Measurements from ENCODE around the gene CAND2. TPM values are rescaled to one million over a fixed set of nuclear protein-coding genes. Genes with fewer than 3 reads are reported as not detected.

CAND2 gene
- polyA plus RNA-seq, 1 donor from 2014 or later, result 0.35 TPM

DNA sequence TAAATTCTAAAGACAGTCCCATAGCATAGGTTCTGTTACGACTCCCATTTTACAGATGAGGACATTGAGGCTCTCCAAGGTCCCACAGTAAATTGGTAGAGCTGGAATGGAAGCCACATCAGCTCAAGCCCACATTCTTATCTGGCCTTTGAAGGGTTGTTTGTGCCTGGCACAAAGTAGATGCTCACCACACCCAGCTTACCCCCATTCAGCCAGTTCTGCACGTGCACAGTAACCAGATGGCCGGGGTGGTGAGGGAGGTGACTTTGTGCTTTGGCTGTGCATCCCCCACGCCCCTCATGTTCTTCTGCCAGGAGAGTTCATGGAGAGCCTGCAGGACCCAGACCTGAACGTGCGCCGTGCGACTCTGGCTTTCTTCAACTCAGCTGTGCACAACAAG lies 28.7 kb downstream of the CAND2 start:
- H3K27me3 Mint-ChIP-seq, result no peaks in the 10 kb centered on the region
- peaks cover 0 to 2% (median 0%) of the 10 kb centered on the region in 3 donors for H3K9me3 Mint-ChIP-seq
- H3K4me3 Mint-ChIP-seq, result no peak overlapping the region
- H3K27ac Mint-ChIP-seq, result no peak overlapping the region
- H3K4me1 Mint-ChIP-seq, result peaks cover 0 to 4% (median 1%) of the 10 kb centered on the region in 3 donors
- H3K36me3 Mint-ChIP-seq, result no peaks in the 10 kb centered on the region

- Mint-ChIP-seq H3K4me3 (no peak overlapping the region), H3K9me3 (peaks cover 0 to 2% (median 0%) of the 10 kb centered on the region in 3 donors), H3K27me3 (no peaks in the 10 kb centered on the region), H3K4me1 (peaks cover 0 to 4% (median 0%) of the 10 kb centered on the region in 3 donors), H3K36me3 (no peaks in the 10 kb centered on the region), H3K27ac (no peak overlapping the region)
These were observed 32.3 kb downstream of the CAND2 start for GRCh38 chr3:12828751-12829150.

DNA sequence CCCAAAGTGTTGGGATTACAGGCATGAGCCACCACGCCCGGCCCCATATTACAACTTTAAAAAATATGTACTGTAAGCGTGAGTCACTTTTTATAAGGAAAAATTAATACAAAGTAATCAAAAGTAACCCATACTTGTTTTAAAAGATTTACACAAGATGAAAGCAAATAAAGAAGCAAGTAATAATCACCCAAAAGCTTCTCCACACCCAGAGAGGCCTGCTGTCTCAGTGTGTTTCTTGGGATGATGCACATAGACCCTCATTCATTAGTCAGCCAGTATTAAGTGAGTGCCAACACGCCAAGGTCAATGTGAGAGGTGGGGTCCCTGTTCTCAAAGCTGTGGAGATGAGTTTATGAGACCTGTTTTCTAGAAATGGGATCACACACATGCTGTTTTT lies 32.9 kb downstream of the CAND2 start:
- peaks cover 2% of the 10 kb centered on the region for H3K36me3 Mint-ChIP-seq
- H3K4me3 Mint-ChIP-seq, result no peak overlapping the region
- peak overlapping the region in 1 of 3 donors; percentile 63 for H3K27ac Mint-ChIP-seq

DNA sequence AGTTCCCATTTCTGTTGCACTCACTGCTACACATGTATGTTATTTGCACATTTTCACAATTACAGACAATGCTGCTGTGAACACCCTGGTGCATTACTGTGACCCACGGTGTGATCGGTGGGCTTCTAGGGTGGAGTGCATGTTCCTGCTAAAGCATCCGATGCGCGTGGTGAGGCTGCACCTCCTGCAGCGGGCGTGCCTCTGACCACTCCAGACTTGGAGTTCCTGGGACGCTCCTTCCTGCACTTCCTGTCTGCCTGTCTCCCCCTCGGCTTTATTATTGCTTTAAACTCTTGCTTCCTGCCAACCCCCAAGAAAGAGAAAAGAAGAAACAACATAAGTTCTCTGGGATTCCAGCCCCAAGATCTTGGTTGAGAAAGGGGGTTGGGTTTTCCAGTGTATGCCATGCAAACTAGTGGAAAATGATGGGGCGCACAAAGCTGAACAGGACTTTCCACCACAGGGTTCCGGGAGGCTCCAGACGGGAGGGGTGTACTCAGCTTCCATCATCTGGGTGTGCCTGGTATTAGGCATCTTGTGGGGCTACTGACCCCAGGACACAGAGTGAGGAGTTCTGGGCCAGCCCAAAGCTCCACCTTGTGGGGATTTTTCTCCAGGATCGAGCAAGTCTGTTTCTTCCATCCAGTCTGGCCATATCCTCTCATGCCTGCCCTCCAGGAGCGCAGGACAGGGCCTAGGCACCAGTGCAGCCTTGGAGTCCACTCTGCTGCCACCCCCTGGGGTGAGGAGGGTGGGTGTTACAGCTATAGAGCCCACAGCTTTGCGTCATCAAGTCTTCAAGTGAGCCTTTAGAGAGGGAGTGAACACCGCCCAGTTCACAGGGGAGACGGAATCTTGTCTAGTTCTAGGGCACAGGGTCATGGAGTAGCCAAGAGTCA lies 33.7 kb downstream of the CAND2 start:
- Mint-ChIP-seq H3K4me3 (no peak overlapping the region), H3K36me3 (peaks cover 2% of the 10 kb centered on the region), H3K27me3 (no peaks in the 10 kb centered on the region), H3K27ac (peak overlapping the region in 1 of 3 donors; percentile 74), H3K4me1 (peaks cover 0 to 4% (median 0%) of the 10 kb centered on the region in 3 donors), H3K9me3 (peaks cover 0 to 2% (median 0%) of the 10 kb centered on the region in 3 donors)

More for the DNA sequence above, 32.9 kb downstream of the CAND2 start:
- Mint-ChIP-seq H3K4me1 (peaks cover 0 to 4% (median 0%) of the 10 kb centered on the region in 3 donors), H3K9me3 (peaks cover 0 to 2% (median 0%) of the 10 kb centered on the region in 3 donors), H3K27me3 (no peaks in the 10 kb centered on the region)

GRCh38 chr3:12830785-12831156 lies 34.3 kb downstream of the CAND2 start:
- peak overlapping the region in 1 of 3 donors; percentile 74 for H3K27ac Mint-ChIP-seq
- no peak overlapping the region for H3K4me3 Mint-ChIP-seq
- no peaks in the 10 kb centered on the region for H3K27me3 Mint-ChIP-seq
- peaks cover 0 to 2% (median 0%) of the 10 kb centered on the region in 3 donors for H3K9me3 Mint-ChIP-seq
- H3K36me3 Mint-ChIP-seq, result peaks cover 2% of the 10 kb centered on the region
- H3K4me1 Mint-ChIP-seq, result peaks cover 0 to 4% (median 0%) of the 10 kb centered on the region in 3 donors

DNA sequence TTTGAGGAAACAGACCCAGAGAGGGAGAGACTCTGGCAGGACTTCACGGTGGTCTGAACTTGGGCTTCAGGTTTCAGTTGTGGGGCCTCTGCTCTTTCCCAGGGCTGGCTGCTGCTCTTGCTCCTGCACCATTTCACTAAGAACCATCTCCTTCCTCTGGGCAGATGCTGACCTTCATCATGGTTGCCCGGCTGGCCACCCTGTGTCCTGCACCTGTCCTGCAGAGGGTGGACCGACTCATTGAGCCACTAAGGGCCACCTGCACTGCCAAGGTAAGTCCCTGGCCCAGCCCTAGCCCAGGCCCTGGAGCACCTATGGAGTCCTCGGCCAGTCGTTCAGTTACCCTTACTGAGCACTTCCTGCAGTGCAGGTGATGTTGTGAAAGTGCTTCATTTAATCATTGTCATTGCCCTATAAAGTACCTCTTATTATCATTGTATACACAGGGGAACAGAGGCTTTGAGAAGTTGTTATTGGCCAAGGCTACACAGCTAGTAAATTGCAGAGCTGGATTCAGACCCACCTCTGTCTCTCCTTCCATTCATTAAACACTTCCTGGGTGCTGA lies 34.9 kb downstream of the CAND2 start:
- peaks cover 0 to 2% (median 0%) of the 10 kb centered on the region in 3 donors for H3K9me3 Mint-ChIP-seq
- H3K27ac Mint-ChIP-seq, result peak overlapping the region in 2 of 3 donors; percentile 18 to 30
- H3K27me3 Mint-ChIP-seq, result no peaks in the 10 kb centered on the region
- H3K36me3 Mint-ChIP-seq, result peaks cover 2% of the 10 kb centered on the region
- H3K4me3 Mint-ChIP-seq, result peak overlapping the region in 1 of 4 donors; percentile 45
- peaks cover 0 to 7% (median 0%) of the 10 kb centered on the region in 3 donors for H3K4me1 Mint-ChIP-seq

GRCh38 chr3:12832350-12833221 lies 36.1 kb downstream of the CAND2 start:
- no peak overlapping the region for H3K4me3 Mint-ChIP-seq
- H3K9me3 Mint-ChIP-seq, result peaks cover 0 to 2% (median 0%) of the 10 kb centered on the region in 3 donors
- no peaks in the 10 kb centered on the region for H3K27me3 Mint-ChIP-seq
- H3K4me1 Mint-ChIP-seq, result peaks cover 0 to 7% (median 3%) of the 10 kb centered on the region in 3 donors
- peaks cover 2% of the 10 kb centered on the region for H3K36me3 Mint-ChIP-seq
- peak overlapping the region in 1 of 3 donors; percentile 13 for H3K27ac Mint-ChIP-seq

- Mint-ChIP-seq H3K9me3 (peaks cover 0 to 2% (median 0%) of the 10 kb centered on the region in 3 donors), H3K27me3 (no peaks in the 10 kb centered on the region), H3K4me3 (no peak overlapping the region), H3K4me1 (peaks cover 3 to 9% (median 8%) of the 10 kb centered on the region in 3 donors), H3K27ac (peak overlapping the region in 1 of 3 donors; percentile 48), H3K36me3 (peaks cover 2% of the 10 kb centered on the region)
These were observed 37.0 kb downstream of the CAND2 start for GRCh38 chr3:12833222-12834161.

- Mint-ChIP-seq H3K36me3 (peaks cover 4% of the 10 kb centered on the region), H3K4me3 (no peak overlapping the region), H3K4me1 (peaks cover 19 to 24% (median 19%) of the 10 kb centered on the region in 3 donors), H3K9me3 (no peaks in the 10 kb centered on the region), H3K27me3 (no peaks in the 10 kb centered on the region), H3K27ac (peak overlapping the region in 1 of 3 donors; percentile 18)
These were observed 38.7 kb downstream of the CAND2 start for GRCh38 chr3:12835052-12835665.

DNA sequence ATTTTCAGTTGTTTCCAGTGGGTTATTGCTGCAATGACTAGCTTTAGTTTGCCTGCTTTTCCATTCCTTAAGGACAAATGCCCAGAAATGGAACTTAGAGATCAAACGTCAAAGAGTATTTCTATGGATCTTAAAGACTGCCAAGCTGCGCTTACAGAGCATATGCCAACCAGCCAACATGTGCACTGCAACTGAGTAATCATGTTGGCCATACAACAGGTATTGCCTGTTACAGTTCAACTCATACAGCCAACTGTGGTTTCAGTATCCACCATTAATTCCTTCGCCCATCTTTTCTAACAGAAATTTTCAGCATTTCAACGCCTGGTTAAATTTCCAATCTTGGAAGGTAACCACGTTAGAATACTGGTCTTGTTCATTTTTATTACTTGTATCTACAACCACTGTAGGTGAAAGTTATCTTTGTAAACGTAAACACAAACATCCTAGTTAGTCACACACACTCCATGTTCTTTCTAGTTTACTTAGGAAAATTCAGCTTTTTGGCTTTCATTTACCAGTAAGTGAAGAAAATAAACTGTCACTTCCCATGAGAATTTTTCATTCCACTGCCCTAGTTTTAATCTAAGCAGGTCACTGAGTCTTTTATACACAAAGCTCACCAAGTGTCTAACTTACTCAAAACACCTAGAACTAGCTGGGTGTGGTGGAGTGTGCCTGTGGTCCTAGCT lies 41.0 kb downstream of the CAND2 start:
- Mint-ChIP-seq H3K27me3 (no peaks in the 10 kb centered on the region), H3K4me3 (peak overlapping the region in 1 of 4 donors; percentile 96), H3K4me1 (peaks cover 25 to 38% (median 28%) of the 10 kb centered on the region in 3 donors), H3K27ac (peak overlapping the region in 2 of 3 donors; percentile 33 to 100), H3K9me3 (no peaks in the 10 kb centered on the region), H3K36me3 (peaks cover 4% of the 10 kb centered on the region)

DNA sequence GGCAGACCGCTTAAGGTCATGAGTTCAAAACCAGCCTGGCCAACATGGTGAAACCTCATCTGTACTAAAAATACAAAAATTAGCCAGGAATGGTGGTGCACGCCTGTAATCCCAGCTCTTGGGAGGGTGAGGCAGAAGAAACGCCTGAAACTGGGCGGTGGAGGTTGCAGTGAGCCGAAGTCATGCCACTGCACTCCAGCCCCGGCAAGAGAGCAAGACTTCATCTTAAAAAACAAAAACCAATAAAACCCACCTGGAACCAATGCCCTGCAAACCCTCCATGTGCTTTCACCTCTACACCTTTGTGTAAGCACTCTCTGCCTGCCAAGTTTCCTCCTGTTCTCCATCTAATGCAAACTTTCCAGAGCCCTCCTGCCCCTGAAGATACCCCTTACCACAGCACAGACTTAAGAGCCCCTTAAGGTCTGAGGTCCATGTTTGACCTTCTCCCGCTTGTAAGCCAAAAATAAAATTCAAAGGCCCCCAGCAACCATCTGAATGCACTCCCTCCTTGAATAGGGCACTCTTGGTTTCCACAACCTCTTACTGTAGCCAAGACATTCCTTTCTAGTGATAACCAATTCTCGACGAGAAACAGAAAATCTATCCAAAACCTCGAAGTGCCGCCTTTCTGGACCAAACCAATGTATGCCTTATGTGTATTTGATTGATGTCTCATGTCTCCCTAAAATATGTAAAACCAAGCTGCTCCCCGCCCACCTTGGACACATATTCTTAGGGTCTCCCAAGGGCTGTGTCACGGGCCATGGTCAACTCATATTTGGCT lies 41.9 kb downstream of the CAND2 start:
- Mint-ChIP-seq H3K9me3 (no peaks in the 10 kb centered on the region), H3K4me3 (peak overlapping the region in 3 of 4 donors; percentile 45 to 96 (median 67)), H3K27me3 (no peaks in the 10 kb centered on the region), H3K27ac (peak overlapping the region in 2 of 3 donors; percentile 30 to 100), H3K36me3 (peaks cover 4% of the 10 kb centered on the region), H3K4me1 (peaks cover 23 to 38% (median 28%) of the 10 kb centered on the region in 3 donors)

Data from IgD-negative memory B cell (primary cell).